HEK293 (cell line): Measurements from ENCODE around the gene SPIB.
A peak's percentile ranks its signal among the peaks of the same experiment; 100 is the strongest.

Source experiments
- CTCF ChIA-PET: fragments of 350-600 bp; formaldehyde crosslinking; extraction: SDS; loops from one replicate; lab custom pipeline; 2021; ENCODE audit warnings: antibody characterized with exemption; lab: Yijun Ruan, JAX
- POLR2A ChIA-PET: fragments of 300-600 bp; formaldehyde crosslinking; extraction: SDS; loops from one replicate; lab custom pipeline; 2020; ENCODE audit warnings: antibody characterized with exemption, inconsistent platforms; lab: Yijun Ruan, JAX
- H3K27ac ChIP-seq: fragments of 200-500 bp; sonication (Bioruptor generic); 2 replicates; pipeline ENCODE4 v1.5.1; 2014; ENCODE audit warnings: low read depth, low read length, control low read depth, inconsistent platforms; ENCODE audit errors: extremely low read depth
- H3K36me3 ChIP-seq, 2 experiments: fragments of 200-500 bp in 1 of 2; sonication (Bioruptor generic) in 1 of 2; 1 replicate in 1 of 2; 2 replicates in 1 of 2; pipeline ENCODE4 v1.5.1; 2014 to 2017; ENCODE audit warnings: inconsistent platforms in 2 of 2, low read length in 2 of 2; ENCODE audit not compliant: control insufficient read depth in 2 of 2, insufficient read depth in 1 of 2
- H3K4me1 ChIP-seq: fragments of 200-500 bp; sonication (Bioruptor generic); 2 replicates; pipeline ENCODE4 v1.5.1; 2014; ENCODE audit warnings: mild to moderate bottlenecking, low read length, inconsistent platforms; ENCODE audit not compliant: control insufficient read depth, insufficient read depth
- H3K4me3 ChIP-seq: 2 replicates; pipeline ENCODE4 v1.5.1; 2011; ENCODE audit warnings: low read depth, mild to moderate bottlenecking, control low read depth, low read length, moderate library complexity
- H3K9me3 ChIP-seq: fragments of 200-500 bp; sonication (Bioruptor generic); 2 replicates; pipeline ENCODE4 v1.5.1; 2014; ENCODE audit warnings: low read depth, low read length, inconsistent platforms; ENCODE audit not compliant: control insufficient read depth, insufficient read depth
- GLIS2 ChIP-seq: fragments of 450-650 bp; formaldehyde crosslinking; IDR thresholded peaks from 2 replicates; pipeline ENCODE4 v1.5.1; 2016; ENCODE audit warnings: missing biosample characterization, missing genetic modification characterization
- KLF8 ChIP-seq: fragments of 450-650 bp; formaldehyde crosslinking; IDR thresholded peaks from 2 replicates; pipeline ENCODE4 v1.5.1; 2016; ENCODE audit warnings: missing biosample characterization, missing genetic modification characterization
- SCRT1 ChIP-seq: fragments of 450-650 bp; formaldehyde crosslinking; IDR thresholded peaks from 2 replicates; pipeline ENCODE4 v1.5.1; 2016; ENCODE audit warnings: missing biosample characterization, missing genetic modification characterization, borderline replicate concordance
- SCRT2 ChIP-seq: fragments of 450-650 bp; formaldehyde crosslinking; IDR thresholded peaks from 2 replicates; pipeline ENCODE4 v1.5.1; 2016; ENCODE audit warnings: missing biosample characterization, missing genetic modification characterization
- ZBTB17 ChIP-seq: fragments of 450-650 bp; formaldehyde crosslinking; IDR thresholded peaks from 2 replicates; pipeline ENCODE4 v1.5.1; 2016; ENCODE audit warnings: missing biosample characterization, missing genetic modification characterization
- ZFP69B ChIP-seq: fragments of 450-650 bp; formaldehyde crosslinking; IDR thresholded peaks from 2 replicates; pipeline ENCODE4 v1.5.1; 2016; ENCODE audit warnings: missing biosample characterization, missing genetic modification characterization
- ZNF184 ChIP-seq: fragments of 450-650 bp; IDR thresholded peaks from 2 replicates; pipeline ENCODE4 v1.5.1; 2018; ENCODE audit warnings: missing biosample characterization, mild to moderate bottlenecking, missing genetic modification characterization
- ZNF341 ChIP-seq: fragments of 450-650 bp; formaldehyde crosslinking; IDR thresholded peaks from 2 replicates; pipeline ENCODE4; 2016; ENCODE audit warnings: low read depth, missing biosample characterization, missing genetic modification characterization
- ZNF366 ChIP-seq: fragments of 450-650 bp; formaldehyde crosslinking; conservative IDR thresholded peaks from 2 replicates; pipeline ENCODE4 v1.5.1; 2016; ENCODE audit warnings: missing biosample characterization, missing genetic modification characterization
- ZNF555 ChIP-seq: fragments of 450-650 bp; formaldehyde crosslinking; conservative IDR thresholded peaks from 2 replicates; pipeline ENCODE4 v1.5.1; 2017; ENCODE audit warnings: missing biosample characterization, mild to moderate bottlenecking, missing genetic modification characterization, inconsistent platforms
- ZNF621 ChIP-seq: fragments of 450-650 bp; formaldehyde crosslinking; IDR thresholded peaks from 2 replicates; pipeline ENCODE4 v1.5.1; 2017; ENCODE audit warnings: missing biosample characterization, missing genetic modification characterization
- ZNF677 ChIP-seq: fragments of 450-650 bp; IDR thresholded peaks from 2 replicates; pipeline ENCODE4 v1.5.0; 2018; ENCODE audit warnings: missing biosample characterization, mild to moderate bottlenecking, missing genetic modification characterization, moderate library complexity
- TF ChIP-seq, protein P1 (sequence below): fragments of 450-650 bp; formaldehyde crosslinking; IDR thresholded peaks from 2 replicates; pipeline ENCODE4 v1.5.1; 2017; ENCODE audit warnings: missing biosample characterization, missing genetic modification characterization
- TF ChIP-seq, protein P2 (sequence below): fragments of 450-650 bp; formaldehyde crosslinking; IDR thresholded peaks from 2 replicates; pipeline ENCODE4 v1.5.1; 2016; ENCODE audit warnings: missing biosample characterization, missing genetic modification characterization
- TF ChIP-seq, protein P3 (sequence below): fragments of 450-650 bp; formaldehyde crosslinking; conservative IDR thresholded peaks from 2 replicates; pipeline ENCODE4 v1.5.1; 2016; ENCODE audit warnings: low read depth, missing biosample characterization, missing genetic modification characterization

Gene SPIB

DNA sequence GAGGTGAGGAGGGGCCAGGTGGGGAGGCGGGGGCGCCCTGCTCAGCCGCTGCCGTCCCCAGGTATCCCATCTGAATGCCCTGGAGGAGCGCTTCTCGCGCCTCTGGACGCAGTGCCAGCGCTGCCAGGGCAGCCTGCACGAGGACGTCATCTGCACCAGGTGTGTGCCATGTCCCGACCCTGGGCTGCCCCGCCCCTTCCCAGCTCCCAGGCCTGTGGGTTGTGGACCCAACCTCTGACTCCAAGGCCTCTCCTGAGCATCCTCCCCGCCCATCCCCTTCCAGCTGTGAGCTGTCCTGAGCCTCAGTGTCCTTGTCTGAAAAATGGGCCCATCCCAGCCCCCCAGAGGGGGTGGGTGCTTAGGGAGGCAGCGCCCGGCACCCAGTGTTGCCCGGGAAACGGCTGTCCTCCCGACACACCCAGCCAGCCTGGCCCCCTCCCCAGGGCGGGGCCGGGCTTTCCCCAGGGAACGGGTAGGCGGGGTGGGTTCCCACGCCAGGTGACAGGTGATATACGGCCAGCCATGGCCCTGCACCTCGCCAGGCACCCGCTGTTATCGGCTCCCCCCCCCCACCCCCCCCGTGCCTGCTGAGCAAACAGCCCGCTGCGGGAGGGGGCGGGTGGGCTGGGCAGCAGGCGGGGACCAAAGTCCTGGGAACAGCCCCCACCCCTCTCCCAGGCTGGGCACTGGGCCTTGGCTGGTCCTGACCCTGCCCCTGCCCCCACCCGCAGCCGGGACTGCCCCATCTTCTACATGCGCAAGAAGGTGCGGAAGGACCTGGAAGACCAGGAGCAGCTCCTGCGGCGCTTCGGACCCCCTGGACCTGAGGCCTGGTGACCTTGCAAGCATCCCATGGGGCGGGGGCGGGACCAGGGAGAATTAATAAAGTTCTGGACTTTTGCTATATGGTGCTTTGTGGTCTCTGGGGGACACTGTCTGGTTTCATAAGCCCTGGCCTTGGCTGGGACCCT is 1.3 kb upstream of the SPIB start (continued):
- TF ChIP-seq ZFP69B (no peak), ZNF341 (tag by site-specific recombination) (peak; percentile 69), ZNF621 (no peak), ZNF555 (tag by site-specific recombination) (no peak), ZNF184 (tag by site-specific recombination) (no peak)
- TF ChIP-seq, protein P1, sequence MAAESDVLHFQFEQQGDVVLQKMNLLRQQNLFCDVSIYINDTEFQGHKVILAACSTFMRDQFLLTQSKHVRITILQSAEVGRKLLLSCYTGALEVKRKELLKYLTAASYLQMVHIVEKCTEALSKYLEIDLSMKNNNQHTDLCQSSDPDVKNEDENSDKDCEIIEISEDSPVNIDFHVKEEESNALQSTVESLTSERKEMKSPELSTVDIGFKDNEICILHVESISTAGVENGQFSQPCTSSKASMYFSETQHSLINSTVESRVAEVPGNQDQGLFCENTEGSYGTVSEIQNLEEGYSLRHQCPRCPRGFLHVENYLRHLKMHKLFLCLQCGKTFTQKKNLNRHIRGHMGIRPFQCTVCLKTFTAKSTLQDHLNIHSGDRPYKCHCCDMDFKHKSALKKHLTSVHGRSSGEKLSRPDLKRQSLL (tag by site-specific recombination), result no peak
- TF ChIP-seq, all 188 proteins: peak for 6

DNA sequence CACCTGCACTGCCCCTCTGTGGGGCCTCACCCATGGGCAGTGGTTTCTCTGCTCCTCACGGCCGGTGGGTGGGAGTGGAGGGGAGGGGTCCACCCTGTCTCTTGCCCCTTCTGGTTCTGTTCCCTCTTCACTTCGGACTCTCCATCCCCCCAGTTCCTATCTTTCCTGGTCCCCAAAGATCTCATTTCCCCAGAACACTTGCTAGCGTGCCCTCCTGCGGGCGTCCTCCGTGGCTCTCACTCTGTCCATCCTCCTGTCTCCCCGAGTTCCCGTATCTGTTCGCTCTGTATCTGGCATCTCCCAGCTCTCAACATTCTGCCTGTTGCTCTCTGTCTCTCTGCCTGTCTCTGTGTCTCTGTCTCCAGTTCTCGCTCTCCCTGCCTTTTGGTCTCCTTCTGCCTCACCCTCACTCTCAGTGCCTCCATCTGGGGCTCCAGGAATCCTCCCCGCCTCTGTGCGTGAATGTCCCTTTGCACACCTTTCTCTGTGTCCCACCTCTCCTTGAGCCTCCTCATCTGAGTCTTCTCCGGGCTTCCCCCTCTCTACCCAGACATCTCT is 363 bp downstream of the SPIB start:
- Histone ChIP-seq H3K27ac (no peak overlapping the region), H3K36me3 (peaks cover 3 to 12% of the 10 kb centered on the region in 2 experiments; a peak in 2 of 3 replicates), H3K9me3 (no peaks in the 10 kb centered on the region), H3K4me3 (no peak overlapping the region), H3K4me1 (no peaks in the 10 kb centered on the region)
- POLR2A ChIA-PET, result no interaction called here
- CTCF ChIA-PET, result interaction anchor here (0.6 kb wide), 1 partner anchor 263 kb away, joined by 3 read pairs; no protein-coding TSS in a partner anchor
- no peak for TF ChIP-seq ZNF677 (tag by site-specific recombination)
- TF ChIP-seq SCRT1 (tag by site-specific recombination), result 0 out of 2 replicates have a peak, but pooled peaks have one; percentile 46
- peak; percentile 81 for TF ChIP-seq ZBTB17 (tag by site-specific recombination)
- TF ChIP-seq ZNF366, result peak; percentile 83
- TF ChIP-seq, protein P1 (tag by site-specific recombination), result peak; percentile 27; the same call in 1 of the 2 replicates
- TF ChIP-seq SCRT2, result peak; percentile 90
- TF ChIP-seq, protein P2, sequence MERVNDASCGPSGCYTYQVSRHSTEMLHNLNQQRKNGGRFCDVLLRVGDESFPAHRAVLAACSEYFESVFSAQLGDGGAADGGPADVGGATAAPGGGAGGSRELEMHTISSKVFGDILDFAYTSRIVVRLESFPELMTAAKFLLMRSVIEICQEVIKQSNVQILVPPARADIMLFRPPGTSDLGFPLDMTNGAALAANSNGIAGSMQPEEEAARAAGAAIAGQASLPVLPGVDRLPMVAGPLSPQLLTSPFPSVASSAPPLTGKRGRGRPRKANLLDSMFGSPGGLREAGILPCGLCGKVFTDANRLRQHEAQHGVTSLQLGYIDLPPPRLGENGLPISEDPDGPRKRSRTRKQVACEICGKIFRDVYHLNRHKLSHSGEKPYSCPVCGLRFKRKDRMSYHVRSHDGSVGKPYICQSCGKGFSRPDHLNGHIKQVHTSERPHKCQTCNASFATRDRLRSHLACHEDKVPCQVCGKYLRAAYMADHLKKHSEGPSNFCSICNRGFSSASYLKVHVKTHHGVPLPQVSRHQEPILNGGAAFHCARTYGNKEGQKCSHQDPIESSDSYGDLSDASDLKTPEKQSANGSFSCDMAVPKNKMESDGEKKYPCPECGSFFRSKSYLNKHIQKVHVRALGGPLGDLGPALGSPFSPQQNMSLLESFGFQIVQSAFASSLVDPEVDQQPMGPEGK (tag by site-specific recombination), result 0 out of 2 replicates have a peak, but pooled peaks have one; percentile 12
- 0 out of 2 replicates have a peak, but pooled peaks have one; percentile 5 for TF ChIP-seq GLIS2 (tag by site-specific recombination)
- TF ChIP-seq KLF8 (tag by site-specific recombination), result 0 out of 2 replicates have a peak, but pooled peaks have one; percentile 27
- TF ChIP-seq, protein P3, sequence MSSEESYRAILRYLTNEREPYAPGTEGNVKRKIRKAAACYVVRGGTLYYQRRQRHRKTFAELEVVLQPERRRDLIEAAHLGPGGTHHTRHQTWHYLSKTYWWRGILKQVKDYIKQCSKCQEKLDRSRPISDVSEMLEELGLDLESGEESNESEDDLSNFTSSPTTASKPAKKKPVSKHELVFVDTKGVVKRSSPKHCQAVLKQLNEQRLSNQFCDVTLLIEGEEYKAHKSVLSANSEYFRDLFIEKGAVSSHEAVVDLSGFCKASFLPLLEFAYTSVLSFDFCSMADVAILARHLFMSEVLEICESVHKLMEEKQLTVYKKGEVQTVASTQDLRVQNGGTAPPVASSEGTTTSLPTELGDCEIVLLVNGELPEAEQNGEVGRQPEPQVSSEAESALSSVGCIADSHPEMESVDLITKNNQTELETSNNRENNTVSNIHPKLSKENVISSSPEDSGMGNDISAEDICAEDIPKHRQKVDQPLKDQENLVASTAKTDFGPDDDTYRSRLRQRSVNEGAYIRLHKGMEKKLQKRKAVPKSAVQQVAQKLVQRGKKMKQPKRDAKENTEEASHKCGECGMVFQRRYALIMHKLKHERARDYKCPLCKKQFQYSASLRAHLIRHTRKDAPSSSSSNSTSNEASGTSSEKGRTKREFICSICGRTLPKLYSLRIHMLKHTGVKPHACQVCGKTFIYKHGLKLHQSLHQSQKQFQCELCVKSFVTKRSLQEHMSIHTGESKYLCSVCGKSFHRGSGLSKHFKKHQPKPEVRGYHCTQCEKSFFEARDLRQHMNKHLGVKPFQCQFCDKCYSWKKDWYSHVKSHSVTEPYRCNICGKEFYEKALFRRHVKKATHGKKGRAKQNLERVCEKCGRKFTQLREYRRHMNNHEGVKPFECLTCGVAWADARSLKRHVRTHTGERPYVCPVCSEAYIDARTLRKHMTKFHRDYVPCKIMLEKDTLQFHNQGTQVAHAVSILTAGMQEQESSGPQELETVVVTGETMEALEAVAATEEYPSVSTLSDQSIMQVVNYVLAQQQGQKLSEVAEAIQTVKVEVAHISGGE (tag by site-specific recombination), result no peak
